Osteoblast (primary cell): ENCODE results near the gene TTC21B. TPM values are rescaled to one million over a fixed set of nuclear protein-coding genes. Genes with fewer than 3 reads are reported as not detected.
A peak's percentile ranks its signal among the peaks of the same experiment; 100 is the strongest.

Experiments
- DNase-seq: peaks from one replicate; pipeline ENCODE4 v3.0.0; 2011; ENCODE audit warnings: low spot score, mixed read lengths; ENCODE audit not compliant: insufficient read length; ENCODE audit errors: missing footprints
- H2AFZ ChIP-seq: 2 replicates; pipeline ENCODE4 v1.6.0; 2011; ENCODE audit warnings: mild to moderate bottlenecking, low read length
- H3K27ac ChIP-seq: 2 replicates; pipeline ENCODE4 v1.5.1; 2011; ENCODE audit warnings: mild to moderate bottlenecking, low read depth, low read length, moderate library complexity
- H3K27me3 ChIP-seq: 2 replicates; pipeline ENCODE4 v1.6.0; 2012; ENCODE audit warnings: mild to moderate bottlenecking, control low read depth, inconsistent platforms, low read length, moderate library complexity; ENCODE audit not compliant: insufficient read depth
- H3K36me3 ChIP-seq: 2 replicates; pipeline ENCODE4 v1.5.1; 2011; ENCODE audit warnings: mild to moderate bottlenecking, low read length, control low read depth, moderate library complexity; ENCODE audit not compliant: insufficient read depth
- H3K4me1 ChIP-seq: 2 replicates; pipeline ENCODE4 v1.5.1; 2011; ENCODE audit warnings: mild to moderate bottlenecking, low read length, control low read depth, moderate library complexity; ENCODE audit not compliant: insufficient read depth
- H3K4me2 ChIP-seq: 2 replicates; pipeline ENCODE4 v1.6.0; 2011; ENCODE audit warnings: mild to moderate bottlenecking, low read length; ENCODE audit not compliant: insufficient read depth
- H3K4me3 ChIP-seq: fragments of 200-600 bp; sonication (generic); 3 replicates; pipeline ENCODE4 v1.5.1; 2012; ENCODE audit warnings: mild to moderate bottlenecking, low read length, inconsistent platforms; ENCODE audit not compliant: insufficient read depth
- H3K79me2 ChIP-seq: 2 replicates; pipeline ENCODE4 v1.6.0; 2012; ENCODE audit warnings: mild to moderate bottlenecking, low read length, control low read depth, inconsistent platforms; ENCODE audit not compliant: insufficient read depth
- H3K9me3 ChIP-seq: 2 replicates; pipeline ENCODE4 v1.5.1; 2011; ENCODE audit warnings: low read depth, low read length, control low read depth
- H4K20me1 ChIP-seq: 2 replicates; pipeline ENCODE4 v1.6.0; 2012; ENCODE audit warnings: mild to moderate bottlenecking, low read length, control low read depth; ENCODE audit not compliant: insufficient read depth
- total RNA-seq: library from RNA; depleted of rRNA; stranded (reverse); fragments of >200 nt; gene quantifications from 2 replicates; pipeline ENCODE4 v1.2.3, GENCODE V29; 2012
- TF ChIP-seq, protein P1 (sequence below): IDR thresholded peaks from 2 replicates; pipeline ENCODE4 v1.5.1; 2011; ENCODE audit warnings: mild to moderate bottlenecking, low read depth, low read length, moderate library complexity; ENCODE audit errors: extremely low read depth

Gene TTC21B
- total RNA-seq, 1 donor, result 25.7 TPM

DNA sequence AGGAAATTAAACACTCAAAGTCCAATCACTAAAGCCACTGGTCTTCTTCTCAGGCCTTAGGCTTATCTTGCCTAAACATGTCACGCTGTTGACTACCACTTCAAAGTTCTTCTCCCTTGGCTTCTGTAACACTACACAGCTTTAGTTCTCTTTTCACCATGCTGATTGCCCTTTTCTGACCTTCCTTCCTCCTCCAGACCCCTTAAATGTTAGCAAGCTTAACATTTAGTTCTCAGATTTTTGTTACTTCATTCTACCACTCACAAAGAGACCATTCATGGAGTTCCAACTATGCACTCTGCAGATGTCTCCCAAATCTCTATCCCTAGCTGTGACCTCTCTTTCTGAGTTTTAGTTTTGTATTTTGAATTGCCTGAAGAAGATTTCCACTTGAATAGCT, 64.4 kb downstream of the TTC21B start:
- TF ChIP-seq, protein P1, sequence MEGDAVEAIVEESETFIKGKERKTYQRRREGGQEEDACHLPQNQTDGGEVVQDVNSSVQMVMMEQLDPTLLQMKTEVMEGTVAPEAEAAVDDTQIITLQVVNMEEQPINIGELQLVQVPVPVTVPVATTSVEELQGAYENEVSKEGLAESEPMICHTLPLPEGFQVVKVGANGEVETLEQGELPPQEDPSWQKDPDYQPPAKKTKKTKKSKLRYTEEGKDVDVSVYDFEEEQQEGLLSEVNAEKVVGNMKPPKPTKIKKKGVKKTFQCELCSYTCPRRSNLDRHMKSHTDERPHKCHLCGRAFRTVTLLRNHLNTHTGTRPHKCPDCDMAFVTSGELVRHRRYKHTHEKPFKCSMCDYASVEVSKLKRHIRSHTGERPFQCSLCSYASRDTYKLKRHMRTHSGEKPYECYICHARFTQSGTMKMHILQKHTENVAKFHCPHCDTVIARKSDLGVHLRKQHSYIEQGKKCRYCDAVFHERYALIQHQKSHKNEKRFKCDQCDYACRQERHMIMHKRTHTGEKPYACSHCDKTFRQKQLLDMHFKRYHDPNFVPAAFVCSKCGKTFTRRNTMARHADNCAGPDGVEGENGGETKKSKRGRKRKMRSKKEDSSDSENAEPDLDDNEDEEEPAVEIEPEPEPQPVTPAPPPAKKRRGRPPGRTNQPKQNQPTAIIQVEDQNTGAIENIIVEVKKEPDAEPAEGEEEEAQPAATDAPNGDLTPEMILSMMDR, result no peak
- no peaks in the 10 kb centered on the region for H3K9me3 ChIP-seq
- H3K79me2 ChIP-seq, result no peaks in the 10 kb centered on the region
- no peak overlapping the region for H3K27ac ChIP-seq
- H2AFZ ChIP-seq, result no peak overlapping the region
- no peaks in the 10 kb centered on the region for H4K20me1 ChIP-seq
- H3K27me3 ChIP-seq, result no peaks in the 10 kb centered on the region
- H3K4me2 ChIP-seq, result no peak overlapping the region
- H3K36me3 ChIP-seq, result peaks cover 7% of the 10 kb centered on the region
- no peak overlapping the region for H3K4me3 ChIP-seq
- H3K4me1 ChIP-seq, result no peaks in the 10 kb centered on the region
- no peak for DNase-seq

DNA sequence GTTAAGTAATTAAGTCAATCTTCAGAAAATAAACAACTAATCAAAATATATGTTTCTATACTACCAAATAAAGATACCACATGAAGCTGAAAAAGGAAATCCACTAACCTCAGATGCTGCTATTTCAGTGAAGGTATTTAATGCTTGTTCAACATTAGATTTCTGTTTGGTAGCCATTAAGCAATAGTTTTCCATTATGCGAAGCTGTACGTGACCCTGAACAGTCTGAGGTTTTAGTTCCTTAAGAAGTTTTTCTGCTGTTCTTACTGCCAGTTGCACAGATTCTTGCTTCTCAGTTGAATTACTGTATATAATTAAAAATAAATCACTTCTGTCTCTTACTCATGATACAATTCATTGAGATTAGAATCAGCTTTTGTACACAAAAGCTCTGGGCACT, 65.4 kb downstream of the TTC21B start:
- no peaks in the 10 kb centered on the region for H3K4me1 ChIP-seq
- no peaks in the 10 kb centered on the region for H3K9me3 ChIP-seq
- no peak overlapping the region for H3K4me2 ChIP-seq
- H3K27me3 ChIP-seq, result no peaks in the 10 kb centered on the region
- peaks cover 10% of the 10 kb centered on the region for H3K36me3 ChIP-seq
- TF ChIP-seq, protein P1, result no peak
- H2AFZ ChIP-seq, result no peak overlapping the region
- no peak overlapping the region for H3K27ac ChIP-seq
- no peaks in the 10 kb centered on the region for H4K20me1 ChIP-seq
- no peak for DNase-seq
- H3K4me3 ChIP-seq, result no peak overlapping the region
- H3K79me2 ChIP-seq, result no peaks in the 10 kb centered on the region

DNA sequence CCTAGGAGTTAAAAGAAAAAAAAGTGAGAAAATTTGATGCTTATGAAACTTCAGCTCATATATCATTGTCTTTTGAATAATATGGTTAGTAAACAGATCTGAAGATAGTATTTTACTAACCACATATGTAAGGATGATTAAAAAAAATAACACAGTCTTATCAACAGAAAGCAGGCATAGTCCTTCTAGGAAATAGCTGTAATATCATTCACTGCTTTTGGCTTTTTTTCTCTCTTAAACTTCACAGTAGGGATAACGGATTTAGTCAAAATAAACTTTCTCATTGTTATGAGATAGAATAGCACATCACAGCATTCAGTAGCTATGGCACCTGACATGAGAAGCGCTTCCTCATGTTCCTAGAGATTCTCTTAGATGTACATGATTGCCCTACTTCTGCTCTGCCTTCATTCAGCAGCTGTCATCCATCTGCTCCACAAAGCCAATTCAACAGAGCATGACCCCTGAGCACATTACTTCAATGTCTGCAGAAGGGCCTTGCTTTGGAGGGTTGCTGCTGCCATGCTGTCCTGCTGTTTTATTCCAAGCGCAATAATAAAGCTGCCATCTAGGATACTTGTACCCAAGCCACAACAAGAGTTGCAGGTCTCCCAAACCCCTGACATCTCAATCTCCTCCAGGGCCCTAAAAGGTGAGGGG, 67.0 kb downstream of the TTC21B start:
- H3K27ac ChIP-seq, result no peak overlapping the region
- TF ChIP-seq, protein P1, result no peak
- H3K4me3 ChIP-seq, result no peak overlapping the region
- H3K79me2 ChIP-seq, result no peaks in the 10 kb centered on the region
- no peaks in the 10 kb centered on the region for H3K27me3 ChIP-seq
- peaks cover 10% of the 10 kb centered on the region for H3K36me3 ChIP-seq
- no peaks in the 10 kb centered on the region for H4K20me1 ChIP-seq
- DNase-seq, result no peak
- no peak overlapping the region for H3K4me2 ChIP-seq
- H2AFZ ChIP-seq, result no peak overlapping the region
- no peaks in the 10 kb centered on the region for H3K4me1 ChIP-seq
- no peaks in the 10 kb centered on the region for H3K9me3 ChIP-seq

DNA sequence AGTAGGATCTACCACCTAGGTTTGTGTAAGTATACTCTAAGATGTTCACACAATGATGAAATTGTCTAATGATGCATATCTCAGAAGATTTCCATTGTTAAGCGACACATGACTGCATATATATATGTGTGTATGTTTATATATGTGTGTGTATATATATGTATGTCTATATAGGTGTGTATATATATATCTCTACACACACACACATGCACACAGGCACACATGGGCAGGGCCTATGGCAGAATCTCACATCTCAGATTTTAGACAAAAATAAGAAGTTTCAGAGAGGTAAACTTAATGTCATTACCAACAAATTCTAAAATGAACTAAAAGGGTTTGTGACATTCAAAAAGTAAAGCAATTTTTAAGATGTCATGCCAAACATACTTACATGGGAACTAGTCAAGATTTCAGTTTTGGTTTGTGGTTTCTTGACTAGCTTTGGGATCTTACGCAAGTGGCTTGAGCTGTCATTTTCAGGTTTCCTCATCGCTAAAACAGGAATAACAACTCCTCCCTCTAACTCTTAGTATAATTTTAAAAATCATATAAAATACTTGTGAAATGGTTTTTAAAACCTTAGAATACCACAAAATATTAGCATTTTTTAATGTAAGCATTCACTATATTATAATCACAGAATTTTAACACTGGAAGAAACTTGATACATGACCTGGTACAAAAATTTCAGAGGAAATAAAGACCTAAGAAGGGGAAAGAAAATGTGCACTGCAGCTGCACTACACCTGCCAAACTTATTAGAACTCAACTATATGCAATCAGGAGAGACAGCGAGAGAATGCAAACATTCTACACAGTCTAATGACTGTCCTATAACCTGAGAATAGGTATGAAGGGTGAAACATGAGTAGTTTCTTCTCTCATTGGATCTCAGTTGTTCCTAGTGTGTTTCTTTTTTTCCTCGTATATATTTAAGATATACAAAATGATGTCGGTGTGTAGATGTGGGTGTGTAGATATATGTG, 75.7 kb downstream of the TTC21B start:
- H4K20me1 ChIP-seq, result no peaks in the 10 kb centered on the region
- DNase-seq, result peak; percentile 55
- H3K79me2 ChIP-seq, result no peaks in the 10 kb centered on the region
- no peak overlapping the region for H3K4me3 ChIP-seq
- peak overlapping the region; percentile 34 for H3K4me2 ChIP-seq
- H3K27ac ChIP-seq, result peak overlapping the region; percentile 50
- H3K4me1 ChIP-seq, result peaks cover 12% of the 10 kb centered on the region
- H3K27me3 ChIP-seq, result no peaks in the 10 kb centered on the region
- TF ChIP-seq, protein P1, result no peak
- no peak overlapping the region for H2AFZ ChIP-seq
- H3K9me3 ChIP-seq, result no peaks in the 10 kb centered on the region
- peaks cover 3% of the 10 kb centered on the region for H3K36me3 ChIP-seq
